HG03095 (cell line): ENCODE data around the gene DYNLL1.
"Not testable (repeated sequence)": the region's sequence is repeated elsewhere in the genome, so short reads cannot be mapped to it uniquely, and the experiment has no call there.

Source experiments
- ATAC-seq: cut with Tn5 transposase; IDR thresholded peaks from one replicate; pipeline ENCODE4 v1.9.1; 2021; ENCODE audit warnings: moderate library complexity; ENCODE audit not compliant: unreplicated experiment

The DYNLL1 gene

GRCh38 chr12:120504587-120504986 lies 8.7 kb downstream of the DYNLL1 start:
- no peak for ATAC-seq

DNA sequence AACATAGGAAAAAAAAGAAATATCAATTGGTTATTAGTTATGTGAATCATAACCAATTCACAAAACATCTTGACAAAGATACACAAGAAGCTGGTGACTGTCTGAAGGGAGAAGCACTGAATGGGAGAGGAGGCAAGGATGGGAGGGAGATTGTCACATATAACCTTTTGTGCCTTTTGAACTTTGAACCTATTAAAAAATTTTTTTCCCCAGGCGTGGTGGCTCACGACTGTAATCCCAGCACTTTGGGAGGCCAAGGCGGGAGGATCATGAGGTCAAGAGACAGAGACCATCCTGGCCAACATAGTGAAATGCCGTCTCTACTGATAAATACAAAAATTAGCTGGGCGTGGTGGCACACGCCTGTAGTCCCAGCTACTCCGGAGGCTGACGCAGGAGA lies 12.6 kb downstream of the DYNLL1 start:
- ATAC-seq = no peak

DNA sequence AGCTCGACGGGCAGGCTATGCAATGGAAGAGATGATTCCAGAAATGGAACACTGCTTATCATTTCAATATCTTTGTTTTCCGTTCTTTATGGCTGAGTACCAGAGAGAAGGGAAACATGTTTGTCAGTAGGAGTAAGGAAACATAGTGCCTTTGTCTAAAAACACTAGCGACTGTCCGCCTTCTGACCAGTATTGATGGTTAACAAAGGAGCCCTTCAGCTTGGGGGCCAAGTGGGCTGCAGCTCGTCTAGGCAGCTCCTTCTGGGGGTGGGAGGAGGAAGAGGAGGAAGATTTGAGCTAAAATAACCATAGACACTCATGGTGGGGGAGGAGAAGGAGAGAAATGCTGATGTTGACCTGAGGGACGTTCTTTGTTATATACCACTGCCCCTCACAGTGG lies 18.1 kb downstream of the DYNLL1 start:
- no peak for ATAC-seq

DNA sequence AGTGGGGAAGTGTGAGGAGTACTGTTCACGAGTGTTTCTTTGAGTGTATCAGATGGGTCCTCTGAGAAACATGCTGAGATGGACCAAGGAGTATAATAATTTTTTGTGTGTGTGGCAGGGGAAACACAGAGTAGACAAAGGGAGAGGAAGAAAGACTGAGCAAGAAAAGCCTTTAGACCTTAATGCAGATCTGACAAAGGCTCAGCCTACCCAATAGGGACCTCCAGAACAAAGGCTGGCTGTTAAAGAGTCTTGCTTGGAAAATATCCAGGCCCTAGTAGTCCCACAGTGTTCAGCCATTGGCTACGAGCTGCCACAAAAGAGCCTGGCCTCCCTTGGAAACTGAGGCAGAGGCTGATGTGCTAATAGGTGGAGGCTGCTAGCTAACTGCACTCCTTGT lies 19.6 kb downstream of the DYNLL1 start:
- ATAC-seq = no peak

- ATAC-seq = not testable (repeated sequence)
Observed at GRCh38 chr12:120519324-120519723, 23.4 kb downstream of the DYNLL1 start.

GRCh38 chr12:120522568-120522967 lies 26.7 kb downstream of the DYNLL1 start:
- no peak for ATAC-seq

- ATAC-seq = peak; percentile 58
Observed at GRCh38 chr12:120528861-120529525, 33.1 kb downstream of the DYNLL1 start, which contains the start of gene COQ5. Gene COQ5, minus strand, starts transcription at chr12:120529158. Its CDS starts 17 bp downstream, at chr12:120529141.

DNA sequence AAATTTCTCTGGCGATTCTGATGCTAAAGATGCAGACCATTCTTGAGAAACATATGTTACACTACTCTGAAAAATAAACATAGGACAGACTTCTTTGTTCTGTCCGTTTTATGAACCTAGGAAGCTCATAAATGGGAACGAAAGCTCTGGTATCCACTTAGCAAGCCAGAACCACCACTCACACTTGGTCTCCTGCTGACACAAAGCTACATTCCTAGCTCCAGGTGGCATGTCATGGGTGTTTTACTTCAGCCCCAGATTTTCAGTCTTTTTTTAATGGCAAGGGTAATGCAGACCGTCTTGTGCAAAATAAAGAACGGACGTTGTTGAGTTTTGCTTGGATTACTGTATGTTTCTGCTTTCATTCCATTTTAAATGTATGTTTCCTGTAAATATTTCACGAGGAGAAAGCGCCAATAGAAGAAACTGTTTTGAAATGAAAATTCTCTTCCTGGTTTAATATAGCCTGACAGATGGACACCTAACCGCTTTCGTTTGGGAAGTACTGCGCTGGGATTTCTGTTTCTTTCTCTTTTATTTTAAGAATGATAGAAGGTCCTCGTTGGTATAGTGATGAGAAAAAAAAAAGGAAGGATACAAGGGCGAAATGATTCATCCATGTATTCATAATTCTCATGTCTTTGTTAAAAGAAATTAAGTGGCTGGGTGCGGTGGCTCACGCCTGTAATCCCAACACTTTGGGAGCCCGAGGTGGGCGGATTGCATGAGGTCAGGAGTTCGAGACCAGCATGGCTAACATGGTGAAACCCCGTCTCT lies 33.9 kb downstream of the DYNLL1 start:
- no peak for ATAC-seq

DNA sequence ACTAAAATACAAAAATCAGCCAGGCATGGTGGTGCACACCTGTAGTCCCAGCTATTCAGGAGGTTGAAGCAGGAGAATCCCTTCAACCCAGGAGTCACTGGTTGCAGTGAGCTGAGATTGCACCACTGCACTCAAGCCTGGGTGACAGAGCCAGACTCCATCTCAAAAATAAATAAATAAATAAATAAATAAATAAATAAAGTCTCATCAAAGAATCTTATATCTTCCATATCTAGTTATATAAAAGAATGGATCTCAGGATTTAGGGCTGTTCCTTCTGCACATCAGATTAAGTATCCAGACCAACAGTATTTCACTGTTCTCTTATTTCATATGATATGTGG lies 34.5 kb downstream of the DYNLL1 start:
- not testable (repeated sequence) for ATAC-seq

- no peak for ATAC-seq
Observed at GRCh38 chr12:120532701-120533238, 36.9 kb downstream of the DYNLL1 start.

DNA sequence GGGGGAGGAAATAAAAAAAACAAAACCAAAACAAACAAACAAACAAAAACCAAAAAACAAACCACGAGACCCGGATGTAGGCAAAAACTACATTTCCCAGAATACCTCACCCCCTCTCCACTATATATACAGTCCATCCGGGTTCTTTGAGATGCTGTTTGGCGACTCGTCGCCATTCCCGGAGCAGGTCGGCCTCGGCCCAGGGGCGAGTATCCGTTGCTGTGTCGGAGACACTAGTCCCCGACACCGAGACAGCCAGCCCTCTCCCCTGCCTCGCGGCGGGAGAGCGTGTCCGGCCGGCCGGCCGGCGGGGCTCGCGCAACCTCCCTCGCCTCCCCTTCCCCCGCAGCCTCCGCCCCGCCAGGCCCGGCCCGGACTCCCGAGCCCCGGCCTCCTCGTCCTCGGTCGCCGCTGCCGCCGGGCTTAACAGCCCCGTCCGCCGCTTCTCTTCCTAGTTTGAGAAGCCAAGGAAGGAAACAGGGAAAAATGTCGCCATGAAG lies 38.3 kb downstream of the DYNLL1 start, which contains the start of gene RNF10:
RNF10 (plus strand) TSS at position 154 of the 500 bp plus-strand sequence. CDS start 456 bp downstream, outside the sequence.
- peak; percentile 45 for ATAC-seq

- ATAC-seq = peak; percentile 22
Observed at GRCh38 chr12:120534703-120535655, 39.1 kb downstream of the DYNLL1 start.

GRCh38 chr12:120536064-120536791 lies 40.3 kb downstream of the DYNLL1 start:
- ATAC-seq = no peak

DNA sequence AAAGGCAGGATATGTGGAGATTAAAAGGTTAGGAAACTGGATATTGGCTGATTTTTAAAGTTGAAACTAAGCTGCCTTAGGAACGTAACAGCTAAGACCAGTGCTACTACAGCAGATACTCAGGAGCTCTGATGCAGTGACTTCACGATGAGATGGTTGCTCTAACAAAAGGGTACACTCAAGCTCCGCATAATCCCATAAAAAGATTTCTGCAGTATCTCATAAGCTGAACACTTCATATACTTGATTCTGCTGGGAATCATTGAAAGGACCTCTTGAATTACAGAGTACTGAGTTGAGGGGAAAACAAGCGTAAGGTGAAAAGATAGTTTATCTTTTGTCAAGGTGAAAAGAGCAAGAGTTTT lies 41.9 kb downstream of the DYNLL1 start:
- ATAC-seq = no peak

DNA sequence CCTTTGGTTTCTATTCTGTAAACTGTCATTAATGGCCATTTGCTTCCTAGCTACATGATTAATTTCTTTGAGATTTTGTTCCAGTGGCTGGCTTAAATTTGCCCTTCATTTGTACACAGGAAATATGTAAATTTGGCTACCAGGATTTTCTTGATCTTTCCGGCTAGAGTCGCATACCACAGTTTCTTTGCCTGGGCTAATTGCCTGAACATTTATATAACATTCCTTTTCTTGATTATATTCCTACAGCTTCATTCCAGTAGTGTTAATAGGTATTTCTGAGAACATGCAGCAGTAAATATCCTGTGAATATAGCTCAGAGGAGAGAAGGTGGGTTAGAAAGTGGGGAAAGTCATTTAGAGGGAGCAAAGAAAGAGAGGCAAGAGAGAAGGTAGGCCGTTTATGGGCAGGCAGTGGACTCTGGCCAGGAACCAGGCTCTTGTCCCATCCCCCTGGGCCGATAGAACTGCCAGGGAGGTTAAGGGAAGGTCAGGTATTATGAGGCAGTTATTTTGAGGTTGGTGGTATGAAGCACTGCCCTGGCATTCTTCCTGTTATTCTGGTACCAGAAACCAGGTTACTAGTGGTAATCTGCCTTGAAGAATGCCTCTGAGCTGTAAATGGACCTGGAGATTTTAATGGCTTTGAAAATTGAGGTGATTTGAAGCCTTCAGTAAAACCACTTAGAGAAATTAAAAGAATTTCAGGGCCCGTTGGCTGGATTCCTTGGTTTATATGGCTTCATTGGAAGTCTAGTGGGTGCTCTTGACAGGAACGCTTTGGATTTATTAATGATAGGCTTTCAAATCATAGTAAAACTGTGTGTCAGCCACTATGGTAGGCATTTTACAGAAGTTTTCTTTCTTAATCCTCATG lies 42.6 kb downstream of the DYNLL1 start:
- no peak for ATAC-seq

DNA sequence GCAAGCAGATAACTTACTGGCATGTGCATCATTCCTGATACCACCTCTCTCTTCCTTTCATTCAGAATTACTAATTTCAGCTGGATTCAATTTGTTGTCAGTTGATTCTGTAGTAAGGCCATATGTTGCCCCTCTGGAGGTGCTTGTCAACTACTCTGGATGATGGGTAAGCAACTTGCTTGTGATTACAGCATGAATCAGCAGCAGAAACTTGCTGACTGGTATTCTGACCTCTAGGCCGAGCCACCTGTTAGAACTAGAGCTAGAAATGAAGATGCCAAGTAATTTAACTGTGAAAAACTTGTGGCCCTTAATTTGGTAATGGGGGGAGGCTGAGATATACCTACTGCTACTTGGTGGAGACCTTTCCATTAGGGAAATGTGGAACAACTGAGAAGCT lies 43.4 kb downstream of the DYNLL1 start:
- ATAC-seq = no peak

DNA sequence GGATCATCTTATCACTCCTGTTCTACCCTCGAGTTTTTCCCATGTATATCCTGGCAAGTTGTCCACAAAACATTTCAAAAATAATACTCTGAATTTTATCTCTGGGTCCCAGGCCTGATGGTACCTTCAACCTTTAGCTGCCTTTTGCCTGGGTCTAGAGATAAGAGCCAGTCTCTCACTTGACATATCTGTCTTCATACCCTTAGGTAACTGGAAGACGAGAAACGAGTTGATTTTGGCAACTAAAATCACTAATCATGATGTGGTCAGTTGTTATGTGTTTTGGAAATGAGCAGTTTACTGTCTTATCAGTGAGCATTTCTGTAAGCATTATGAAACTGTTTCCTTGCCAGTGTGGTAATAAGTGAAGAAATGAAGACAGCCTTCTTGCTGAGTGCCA lies 44.5 kb downstream of the DYNLL1 start:
- ATAC-seq = no peak

DNA sequence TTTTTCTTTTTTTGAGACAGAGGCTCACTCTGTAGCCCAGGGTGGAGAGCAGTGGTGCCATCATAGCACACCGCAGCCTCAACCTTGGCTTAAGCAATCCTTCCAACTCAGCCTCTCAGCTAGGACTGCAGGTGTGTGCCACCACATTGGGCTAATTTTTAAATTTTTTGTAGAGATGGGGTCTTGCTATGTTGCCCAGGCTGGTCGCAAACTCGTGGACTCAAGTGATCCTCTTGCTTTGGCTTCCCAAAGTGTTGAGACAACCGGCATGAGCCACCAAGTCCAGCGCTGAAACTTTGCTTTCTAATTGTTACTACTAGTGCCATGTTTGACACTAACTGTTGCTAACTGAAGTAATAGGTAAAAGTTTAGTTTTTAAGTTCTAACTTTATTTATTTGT lies 46.3 kb downstream of the DYNLL1 start:
- ATAC-seq = no peak

DNA sequence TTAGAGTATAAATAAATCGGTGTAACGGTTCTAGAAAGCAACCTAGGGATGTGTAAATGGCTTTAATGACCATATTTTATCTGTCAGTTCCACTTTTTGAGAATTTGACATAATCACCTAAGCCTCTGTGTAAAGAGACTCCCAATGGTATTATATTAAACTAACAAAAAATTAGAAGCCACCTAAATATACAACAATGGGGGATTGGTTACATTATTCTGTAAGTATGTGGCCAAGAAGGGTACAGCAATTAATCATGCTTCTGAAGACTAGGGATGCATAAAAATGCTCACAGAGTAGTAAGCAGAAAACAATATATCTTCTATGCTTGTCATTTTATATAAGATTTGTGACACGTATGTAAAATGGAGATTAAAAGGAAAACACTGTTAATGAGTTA lies 48.8 kb downstream of the DYNLL1 start:
- ATAC-seq = no peak
